Ishikawa (cell line): ENCODE data around the gene VAV3.

Experiments used
- CREB1 ChIP-seq: IDR thresholded peaks from 2 replicates; pipeline ENCODE4 v1.6.1; 2012; ENCODE audit warnings: low read depth
- EGR1 ChIP-seq: IDR thresholded peaks from 2 replicates; pipeline ENCODE4 v1.6.1; 2012
- EP300 ChIP-seq: IDR thresholded peaks from 2 replicates; pipeline ENCODE4 v1.6.1; 2012; ENCODE audit warnings: borderline replicate concordance
- FOXM1 ChIP-seq: IDR thresholded peaks from 2 replicates; pipeline ENCODE4 v1.6.1; 2012; ENCODE audit warnings: low read depth, borderline replicate concordance
- RAD21 ChIP-seq: IDR thresholded peaks from 2 replicates; pipeline ENCODE4 v1.6.1; 2012; ENCODE audit warnings: low read depth
- TAF1 ChIP-seq: IDR thresholded peaks from 2 replicates; pipeline ENCODE4 v1.6.1; 2012; ENCODE audit warnings: low read depth, mild to moderate bottlenecking
- TCF12 ChIP-seq: IDR thresholded peaks from 2 replicates; pipeline ENCODE4 v1.6.1; 2012; ENCODE audit warnings: low read depth
- TEAD4 ChIP-seq: IDR thresholded peaks from 2 replicates; pipeline ENCODE4 v1.6.1; 2012
- USF1 ChIP-seq: IDR thresholded peaks from 2 replicates; pipeline ENCODE4 v1.6.1; 2012
- ZBTB7A ChIP-seq: IDR thresholded peaks from 2 replicates; pipeline ENCODE4 v1.6.1; 2012; ENCODE audit warnings: low read depth

- TF ChIP-seq TEAD4 (no peak), RAD21 (no peak), EGR1 (no peak), EP300 (no peak), USF1 (no peak), TCF12 (no peak), ZBTB7A (no peak), TAF1 (no peak), CREB1 (no peak), FOXM1 (no peak)
Observed at GRCh38 chr1:107975851-107976250, 10.9 kb upstream of the VAV3 start.
